Muscle layer of colon (tissue), 2 donors: ENCODE results near the gene AURKAIP1.

Experiments
- H3K27ac ChIP-seq: one replicate; pipeline ENCODE4 v1.7.0; 2013; ENCODE audit warnings: low read depth, mild to moderate bottlenecking, low read length, moderate library complexity
- H3K27me3 ChIP-seq, 2 donors: one replicate each; pipeline ENCODE4 v1.7.0; 2013; ENCODE audit warnings: low read length in 2 of 2, mild to moderate bottlenecking in 2 of 2; ENCODE audit not compliant: insufficient read depth in 2 of 2, control insufficient read depth in 1 of 2
- H3K36me3 ChIP-seq: one replicate; pipeline ENCODE4 v1.7.0; 2013; ENCODE audit warnings: mild to moderate bottlenecking, low read length; ENCODE audit not compliant: insufficient read depth
- H3K4me1 ChIP-seq: one replicate; pipeline ENCODE4 v1.7.0; 2013; ENCODE audit warnings: mild to moderate bottlenecking, low read length; ENCODE audit not compliant: insufficient read depth
- H3K4me3 ChIP-seq, 2 donors: one replicate each; pipeline ENCODE4 v1.7.0; 2013; ENCODE audit warnings: low read length in 2 of 2, low read depth in 1 of 2, mild to moderate bottlenecking in 1 of 2, moderate library complexity in 1 of 2
- H3K9ac ChIP-seq: one replicate; pipeline ENCODE4 v1.7.0; 2013; ENCODE audit warnings: low read length
- H3K9me3 ChIP-seq: one replicate; pipeline ENCODE4 v1.7.0; 2013; ENCODE audit warnings: mild to moderate bottlenecking, low read length
- donor health status: abdominal sarcoma.
- donor health status: Adenocarcinoma of cecum.

Gene AURKAIP1

GRCh38 chr1:1324084-1324523, 50.9 kb downstream of the AURKAIP1 start:
- no peaks in the 10 kb centered on the region for H3K27me3 ChIP-seq
- peak overlapping the region; percentile 86 for H3K27ac ChIP-seq
- peak overlapping the region; percentile 59 to 91 for H3K4me3 ChIP-seq
- peaks cover 27% of the 10 kb centered on the region for H3K4me1 ChIP-seq
- no peak overlapping the region for H3K9ac ChIP-seq
- H3K36me3 ChIP-seq, result peaks cover 14% of the 10 kb centered on the region
- no peaks in the 10 kb centered on the region for H3K9me3 ChIP-seq
